Upper lobe of left lung (tissue), 6 donors: ENCODE measurements around the gene SLC6A6. TPM values are rescaled to one million over a fixed set of nuclear protein-coding genes. Genes with fewer than 3 reads are reported as not detected.

Experiments
- ATAC-seq, 2 donors: fragments of 200-7000 bp; cut with Tn5 transposase; one replicate each; pipeline ENCODE4 v1.9.1; 2022; ENCODE audit warnings: mild to moderate bottlenecking in 2 of 2, moderate library complexity in 2 of 2; ENCODE audit not compliant: low FRiP score in 2 of 2
- DNase-seq, 2 donors: peaks; one replicate each; pipeline ENCODE4 v3.0.0-alpha.2; 2019 to 2020
- H3K27ac ChIP-seq, 4 donors: fragments of 200-600 bp; sonication (generic); one replicate each; pipeline ENCODE4 v1.5.1; 2016 to 2019
- H3K27me3 ChIP-seq, 4 donors: fragments of 200-600 bp; sonication (generic); one replicate each; pipeline ENCODE4 v1.5.1; 2017 to 2019
- H3K36me3 ChIP-seq, 4 donors: fragments of 200-600 bp; sonication (generic); one replicate each; pipeline ENCODE4 v1.5.1; 2016 to 2019
- H3K4me1 ChIP-seq, 4 donors: fragments of 200-600 bp; sonication (generic); one replicate each; pipeline ENCODE4 v1.5.1; 2018 to 2019
- H3K4me3 ChIP-seq, 4 donors: fragments of 200-600 bp; sonication (generic); one replicate each; pipeline ENCODE4 v1.5.1; 2017 to 2019; ENCODE audit warnings: mild to moderate bottlenecking in 2 of 4, moderate library complexity in 1 of 4
- H3K9me3 ChIP-seq, 4 donors: fragments of 200-600 bp; sonication (generic); one replicate each; pipeline ENCODE4 v1.5.1; 2018 to 2019
- EP300 ChIP-seq, 4 donors: sonication (generic); formaldehyde crosslinking; IDR thresholded peaks; one replicate each; pipeline ENCODE4 v1.5.1; 2017; ENCODE audit warnings: antibody characterized with exemption in 4 of 4, control low read depth in 2 of 4
- POLR2A ChIP-seq, 4 donors: fragments of 450-650 bp; IDR thresholded peaks; one replicate each; pipeline ENCODE4 v1.5.1; 2016 to 2017; ENCODE audit warnings: antibody characterized with exemption in 4 of 4, mild to moderate bottlenecking in 2 of 4
- POLR2AphosphoS5 ChIP-seq, 2 donors: sonication (generic); formaldehyde crosslinking; IDR thresholded peaks; one replicate each; pipeline ENCODE4 v1.5.1; 2017; ENCODE audit warnings: antibody characterized with exemption in 2 of 2
- WGBS, 2 donors: methylation state at CpG; one replicate each; pipeline ENCODE4 v1.1.5; 2017 to 2018; 5-methylcytosine and 5-hydroxymethylcytosine counted together
- total RNA-seq, 6 donors: library from RNA; depleted of rRNA in 4 of 6; stranded (reverse); fragments of >200 nt in 4 of 6; gene quantifications; one replicate each; pipeline versions ENCODE4 v1.1.0 to v1.2.1, GENCODE V29; 2016 to 2021
- TF ChIP-seq, protein P1 (sequence below), 6 experiments: fragments of 450-650 bp in 4 of 6; fragments of 200-600 bp in 2 of 6; sonication (generic) in 2 of 6; IDR thresholded peaks; one replicate each; pipeline ENCODE4 v1.5.1; 2016 to 2019; ENCODE audit warnings: antibody characterized with exemption in 6 of 6
- donor health status: DM: no; HTN: no; CAD: no; lungs with moderate emphysema.
- donor health status: DM: no; HTN: yes; CAD: no; lungs with severe emphysema.

The SLC6A6 gene
- total RNA-seq, 6 donors from 2014 or later = 60.6 to 154 (median 92.8) TPM

DNA sequence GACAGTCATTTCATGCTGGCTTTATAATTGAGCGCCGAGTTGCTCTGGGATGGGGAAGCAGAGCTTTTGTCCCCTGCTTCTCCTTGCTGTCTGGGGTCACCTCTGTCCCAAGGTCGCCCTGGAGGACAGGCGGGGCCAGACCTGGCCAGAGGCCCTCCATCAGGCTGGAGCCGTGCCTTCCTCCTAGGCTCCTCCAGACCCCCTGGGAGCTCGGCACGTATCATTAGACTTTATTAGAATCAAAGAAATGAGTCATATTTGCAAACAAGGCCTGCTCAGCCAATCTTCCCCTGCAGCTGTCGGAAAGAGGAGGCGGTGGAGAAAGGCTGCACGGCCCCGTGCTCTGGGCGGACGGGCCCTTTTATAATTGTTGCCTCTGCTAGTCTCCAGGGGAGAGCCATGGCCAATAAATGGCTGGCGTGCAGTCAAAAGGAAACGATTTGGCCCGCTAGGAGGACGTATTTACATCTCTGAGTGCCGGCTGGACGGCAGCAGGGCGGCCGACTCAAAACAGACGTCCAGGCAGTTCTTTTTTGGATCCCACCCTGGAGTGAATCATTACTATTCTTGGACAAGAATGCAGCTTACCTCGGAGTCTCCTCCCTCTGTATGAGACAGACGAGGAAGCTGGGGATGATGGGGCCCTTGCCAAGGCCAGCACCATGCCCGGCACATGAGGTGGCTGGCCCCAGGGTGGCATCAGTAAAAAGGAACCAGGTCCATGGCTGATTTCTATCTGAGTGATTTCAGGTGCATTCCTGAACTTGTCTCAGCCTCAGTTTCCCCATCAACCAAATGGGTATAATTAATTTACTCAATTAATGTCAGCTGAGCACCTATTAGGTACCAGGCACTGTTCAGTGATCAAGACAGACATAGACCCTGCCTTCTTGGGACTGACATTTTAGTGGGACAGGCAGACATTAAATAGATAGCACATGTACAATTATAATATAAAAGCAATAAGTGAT, 50.6 kb downstream of the SLC6A6 start:
- Histone ChIP-seq H3K4me3 (no peak overlapping the region), H3K4me1 (peaks cover 25 to 52% (median 32%) of the 10 kb centered on the region in 4 donors), H3K9me3 (no peaks in the 10 kb centered on the region), H3K27me3 (no peaks in the 10 kb centered on the region), H3K36me3 (peaks cover 12 to 59% (median 51%) of the 10 kb centered on the region in 4 donors), H3K27ac (peak overlapping the region; percentile 61 to 85 (median 74))
- TF ChIP-seq POLR2A (IDR thresholded peaks at IDR 0.05) = no peak
- TF ChIP-seq EP300 (IDR thresholded peaks at IDR 0.05) = peak in 1 of 4 donors; percentile 40
- TF ChIP-seq, protein P1, sequence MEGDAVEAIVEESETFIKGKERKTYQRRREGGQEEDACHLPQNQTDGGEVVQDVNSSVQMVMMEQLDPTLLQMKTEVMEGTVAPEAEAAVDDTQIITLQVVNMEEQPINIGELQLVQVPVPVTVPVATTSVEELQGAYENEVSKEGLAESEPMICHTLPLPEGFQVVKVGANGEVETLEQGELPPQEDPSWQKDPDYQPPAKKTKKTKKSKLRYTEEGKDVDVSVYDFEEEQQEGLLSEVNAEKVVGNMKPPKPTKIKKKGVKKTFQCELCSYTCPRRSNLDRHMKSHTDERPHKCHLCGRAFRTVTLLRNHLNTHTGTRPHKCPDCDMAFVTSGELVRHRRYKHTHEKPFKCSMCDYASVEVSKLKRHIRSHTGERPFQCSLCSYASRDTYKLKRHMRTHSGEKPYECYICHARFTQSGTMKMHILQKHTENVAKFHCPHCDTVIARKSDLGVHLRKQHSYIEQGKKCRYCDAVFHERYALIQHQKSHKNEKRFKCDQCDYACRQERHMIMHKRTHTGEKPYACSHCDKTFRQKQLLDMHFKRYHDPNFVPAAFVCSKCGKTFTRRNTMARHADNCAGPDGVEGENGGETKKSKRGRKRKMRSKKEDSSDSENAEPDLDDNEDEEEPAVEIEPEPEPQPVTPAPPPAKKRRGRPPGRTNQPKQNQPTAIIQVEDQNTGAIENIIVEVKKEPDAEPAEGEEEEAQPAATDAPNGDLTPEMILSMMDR (IDR thresholded peaks at IDR 0.05) = peak in 2 of 6 experiments; percentile 28 to 54
- peak; percentile 63 to 73 for TF ChIP-seq POLR2AphosphoS5 (IDR thresholded peaks at IDR 0.05)
- WGBS, 2 donors = 35 to 47% methylated on average over 18 to 25 of the region's 25 CpGs
- peak; percentile 69 to 82 for DNase-seq
- ATAC-seq = peak; percentile 82 to 92

DNA sequence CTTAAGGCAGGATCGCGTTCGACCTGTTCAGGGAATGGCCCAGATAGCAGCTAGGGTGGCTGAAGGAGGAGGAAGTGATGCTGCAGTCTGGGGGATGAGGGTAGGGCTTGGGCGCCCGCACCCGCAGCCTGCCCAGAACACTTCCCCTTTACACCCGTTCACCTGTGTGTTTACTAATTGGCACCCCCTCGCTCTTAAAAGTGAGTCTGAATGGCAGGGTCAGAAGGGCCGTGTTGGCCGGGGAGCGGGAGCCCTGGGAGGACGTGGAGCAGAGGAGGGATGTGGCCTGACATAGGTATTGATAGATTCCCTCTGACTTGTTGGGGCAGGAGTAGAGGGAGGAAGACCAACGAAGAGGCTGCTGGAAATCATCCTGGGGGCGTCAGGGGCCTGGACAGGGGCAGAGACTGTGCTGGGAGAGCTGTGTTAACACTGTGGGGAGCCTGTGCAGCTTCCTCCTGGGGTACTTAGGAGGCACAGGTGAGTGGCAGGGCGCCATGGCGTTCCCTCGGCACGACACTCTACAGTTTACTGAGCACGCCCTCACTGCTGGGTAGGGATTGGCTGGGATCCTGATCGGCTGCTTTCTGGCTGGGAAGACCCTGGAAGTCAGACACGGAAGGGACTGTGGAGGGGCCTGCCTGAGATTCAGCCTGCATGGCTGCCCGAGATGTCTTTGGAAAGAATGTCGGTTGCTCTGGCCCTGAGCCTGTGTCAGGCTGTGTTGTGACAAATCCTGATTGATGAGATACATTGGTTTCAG, 51.7 kb downstream of the SLC6A6 start:
- TF ChIP-seq EP300 (IDR thresholded peaks at IDR 0.05) (no peak), POLR2A (IDR thresholded peaks at IDR 0.05) (no peak), POLR2AphosphoS5 (IDR thresholded peaks at IDR 0.05) (no peak)
- TF ChIP-seq, protein P1 (IDR thresholded peaks at IDR 0.05) = no peak
- 59 to 69% methylated on average over 18 to 23 of the region's 23 CpGs for whole genome bisulfite sequencing, 2 donors
- Histone ChIP-seq H3K9me3 (no peaks in the 10 kb centered on the region), H3K36me3 (peaks cover 6 to 54% (median 43%) of the 10 kb centered on the region in 4 donors), H3K4me3 (no peak overlapping the region), H3K27me3 (no peaks in the 10 kb centered on the region), H3K4me1 (peaks cover 25 to 50% (median 35%) of the 10 kb centered on the region in 4 donors), H3K27ac (peak overlapping the region; percentile 42 to 85 (median 67))
- DNase-seq = no peak
- ATAC-seq = no peak

DNA sequence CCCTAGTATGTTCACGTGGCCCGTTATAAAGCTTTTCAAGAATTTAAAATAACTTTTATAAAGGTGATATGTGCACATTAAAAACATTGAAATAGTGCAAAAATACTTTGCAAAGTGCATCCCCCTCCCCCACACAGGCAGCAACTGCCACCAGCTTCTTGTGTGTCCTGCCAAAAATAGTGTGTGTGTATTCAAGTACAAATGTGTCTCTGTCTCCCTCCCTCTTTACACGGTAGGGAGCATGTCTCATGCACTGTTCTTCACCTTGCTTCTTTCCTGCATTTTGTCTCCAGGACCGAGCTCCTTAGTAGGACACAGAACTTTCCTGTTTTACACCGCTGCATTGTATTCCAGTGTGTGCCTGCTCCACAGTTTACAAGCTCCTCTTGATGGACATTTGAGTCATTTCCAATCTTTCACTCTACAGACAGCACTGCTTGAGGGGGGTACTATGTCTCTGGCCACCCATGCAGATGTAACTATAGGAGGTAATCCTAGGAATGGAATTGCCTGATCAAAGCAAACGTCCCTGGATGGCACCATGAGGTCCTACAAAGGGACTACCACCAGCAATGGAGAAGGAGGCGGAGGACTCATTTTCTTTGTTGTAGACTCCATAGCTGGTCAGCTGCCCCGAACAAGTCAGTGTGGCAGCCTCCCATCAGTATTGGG, 52.4 kb downstream of the SLC6A6 start:
- peaks cover 6 to 54% (median 43%) of the 10 kb centered on the region in 4 donors for H3K36me3 ChIP-seq
- WGBS, 2 donors = 83 to 87% methylated on average over 6 to 8 of the region's 8 CpGs
- H3K4me1 ChIP-seq = peaks cover 25 to 47% (median 35%) of the 10 kb centered on the region in 4 donors
- no peak overlapping the region for H3K4me3 ChIP-seq
- ATAC-seq (no peak), DNase-seq (no peak)
- H3K27me3 ChIP-seq = no peaks in the 10 kb centered on the region
- H3K9me3 ChIP-seq = no peaks in the 10 kb centered on the region
- TF ChIP-seq POLR2AphosphoS5 (IDR thresholded peaks at IDR 0.05) (no peak), EP300 (IDR thresholded peaks at IDR 0.05) (no peak), POLR2A (IDR thresholded peaks at IDR 0.05) (no peak)
- TF ChIP-seq, protein P1 (IDR thresholded peaks at IDR 0.05) = no peak
- H3K27ac ChIP-seq = peak overlapping the region in 2 of 4 donors; percentile 3 to 73

DNA sequence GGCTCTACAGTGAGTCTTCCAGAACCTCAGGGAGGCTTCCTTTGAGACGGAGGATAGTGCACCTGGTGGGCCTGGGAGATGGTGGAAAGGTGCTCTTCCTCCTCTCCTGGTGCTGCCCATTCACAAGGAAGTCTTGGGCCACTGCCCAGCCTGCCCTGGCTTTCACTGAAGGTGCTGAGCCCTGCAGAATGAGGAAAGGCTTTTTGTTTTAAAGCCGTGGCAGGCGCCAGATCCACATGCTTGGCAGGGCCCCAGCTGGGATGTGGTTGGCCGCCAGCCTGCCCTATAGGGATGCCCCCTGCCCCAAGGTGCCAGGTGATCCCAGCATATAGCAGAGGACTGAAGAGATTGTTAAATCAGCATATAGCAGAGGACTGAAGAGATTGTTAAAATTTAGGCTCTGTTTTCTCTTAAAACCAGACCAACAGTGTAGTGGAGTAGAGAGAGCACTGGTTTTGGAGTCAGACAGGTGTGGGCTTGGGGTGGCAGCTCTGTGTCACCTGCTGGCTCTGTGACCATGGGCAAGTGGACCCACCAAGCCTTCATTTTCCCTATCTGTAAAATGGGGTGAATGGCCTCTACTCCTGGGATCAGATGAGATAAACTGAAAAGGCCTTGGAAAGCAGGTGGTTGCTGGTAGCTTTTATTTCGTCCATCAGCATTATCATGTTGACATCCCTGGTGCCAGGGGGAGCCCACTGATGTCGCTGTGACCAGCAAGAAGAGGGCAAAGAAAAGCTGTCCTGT, 53.3 kb downstream of the SLC6A6 start:
- ATAC-seq = no peak
- no peak for DNase-seq
- Histone ChIP-seq H3K36me3 (peaks cover 2 to 53% (median 41%) of the 10 kb centered on the region in 4 donors), H3K9me3 (no peaks in the 10 kb centered on the region), H3K27me3 (no peaks in the 10 kb centered on the region), H3K4me1 (peaks cover 25 to 51% (median 41%) of the 10 kb centered on the region in 4 donors), H3K27ac (no peak overlapping the region), H3K4me3 (no peak overlapping the region)
- 76 to 100% methylated on average over 2 to 6 of the region's 6 CpGs for WGBS, 2 donors
- TF ChIP-seq EP300 (IDR thresholded peaks at IDR 0.05) (no peak), POLR2A (IDR thresholded peaks at IDR 0.05) (no peak), POLR2AphosphoS5 (IDR thresholded peaks at IDR 0.05) (no peak)
- TF ChIP-seq, protein P1 (IDR thresholded peaks at IDR 0.05) = no peak
